GM20000 (cell line): Measurements from ENCODE around the gene CARD19.
A peak's percentile ranks its signal among the peaks of the same experiment; 100 is the strongest.

Experiments
- DNase-seq: peaks from one replicate; pipeline ENCODE4 v3.0.0; 2012; ENCODE audit warnings: low spot score
- CTCF ChIP-seq: IDR thresholded peaks from 2 replicates; pipeline ENCODE4 v1.5.1; 2012; ENCODE audit warnings: mild to moderate bottlenecking, control low read depth; ENCODE audit errors: extremely low read depth, missing control alignments

CARD19 gene

GRCh38 chr9:93096131-93096802 lies at the start of gene CARD19:
CARD19 (plus strand) TSS chr9:93096217; CDS start chr9:93096346, 129 bp downstream.
- TF ChIP-seq CTCF: no peak
- DNase-seq: peak; percentile 43

GRCh38 chr9:93048566-93049448 lies 47.2 kb upstream of the CARD19 start:
- DNase-seq: no peak
- TF ChIP-seq CTCF: no peak

GRCh38 chr9:93049491-93049890 lies 46.5 kb upstream of the CARD19 start:
- no peak for DNase-seq
- no peak for TF ChIP-seq CTCF

- TF ChIP-seq CTCF: no peak
- DNase-seq: no peak
Measured at GRCh38 chr9:93050231-93050630, 45.8 kb upstream of the CARD19 start.

GRCh38 chr9:93051680-93052089 lies 44.3 kb upstream of the CARD19 start:
- no peak for TF ChIP-seq CTCF

GRCh38 chr9:93052791-93053540 lies 43.1 kb upstream of the CARD19 start:
- no peak for TF ChIP-seq CTCF
- no peak for DNase-seq

More at GRCh38 chr9:93051680-93052089, 44.3 kb upstream of the CARD19 start:
- no peak for DNase-seq
